Tibial artery (tissue), 4 donors: ENCODE measurements around the gene SENP6.

Experiments
- DNase-seq, 2 donors: peaks; one replicate each; pipeline ENCODE4 v3.0.0-alpha.2; 2019
- H3K27ac ChIP-seq, 2 donors: fragments of 200-600 bp; sonication (generic) in 1 of 2; 1 replicate in 1 of 2; 2 replicates in 1 of 2; pipeline ENCODE4 v1.5.1; 2018 to 2019; ENCODE audit warnings: mild to moderate bottlenecking in 1 of 2
- H3K27me3 ChIP-seq, 2 donors: fragments of 200-600 bp; sonication (generic) in 1 of 2; one replicate each; pipeline versions ENCODE4 v1.5.1 to v1.6.0; 2016 to 2019
- H3K36me3 ChIP-seq, 3 donors: fragments of 200-600 bp; sonication (generic) in 2 of 3; one replicate each; pipeline ENCODE4 v1.5.1; 2016 to 2019; ENCODE audit warnings: mild to moderate bottlenecking in 2 of 3
- H3K4me1 ChIP-seq, 4 donors: fragments of 200-600 bp; sonication (generic) in 2 of 4; 1 replicate in 3 of 4; 2 replicates in 1 of 4; pipeline ENCODE4 v1.5.1; 2016 to 2019
- H3K4me3 ChIP-seq, 2 donors: fragments of 200-600 bp; sonication (generic) in 1 of 2; 1 replicate in 1 of 2; 2 replicates in 1 of 2; pipeline ENCODE4 v1.5.1; 2018 to 2019; ENCODE audit warnings: mild to moderate bottlenecking in 2 of 2
- H3K9me3 ChIP-seq, 3 donors: fragments of 200-600 bp; sonication (generic) in 1 of 3; one replicate each; pipeline ENCODE4 v1.5.1; 2016 to 2019
- intact Hi-C: fragments of 100-400 bp; cut with DNase I; formaldehyde crosslinking; loops from one replicate; pipeline ENCODE4 v1.15.0; 2023; ENCODE audit warnings: low total_unique reads
- TF ChIP-seq, protein P1 (sequence below), 2 experiments: fragments of 200-600 bp in 1 of 2; fragments of 450-650 bp in 1 of 2; IDR thresholded peaks; one replicate each; pipeline ENCODE4 v1.5.1; 2017 to 2019; ENCODE audit warnings: antibody characterized with exemption in 2 of 2, mild to moderate bottlenecking in 1 of 2, moderate library complexity in 1 of 2

SENP6 gene

DNA sequence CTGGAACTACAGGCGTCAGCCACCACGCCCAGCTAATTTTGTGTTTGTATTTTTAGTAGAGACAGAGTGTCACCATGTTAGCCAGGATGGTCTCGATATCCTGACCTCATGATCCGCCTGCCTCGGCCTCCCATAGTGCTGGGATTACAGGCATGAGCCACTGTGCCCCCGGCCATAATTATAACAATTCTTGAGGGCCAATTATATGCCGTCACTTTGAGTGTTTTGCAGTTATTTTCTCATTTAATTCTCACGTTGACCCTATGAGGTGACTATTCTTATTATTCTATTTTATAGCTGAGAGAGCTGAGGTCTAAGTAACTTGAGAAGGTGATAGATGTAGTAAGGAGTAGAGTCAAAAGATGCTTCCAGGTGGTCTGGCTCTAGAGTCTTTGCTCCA lies 160.4 kb downstream of the SENP6 start:
- no peak overlapping the region for H3K4me3 ChIP-seq
- TF ChIP-seq, protein P1, sequence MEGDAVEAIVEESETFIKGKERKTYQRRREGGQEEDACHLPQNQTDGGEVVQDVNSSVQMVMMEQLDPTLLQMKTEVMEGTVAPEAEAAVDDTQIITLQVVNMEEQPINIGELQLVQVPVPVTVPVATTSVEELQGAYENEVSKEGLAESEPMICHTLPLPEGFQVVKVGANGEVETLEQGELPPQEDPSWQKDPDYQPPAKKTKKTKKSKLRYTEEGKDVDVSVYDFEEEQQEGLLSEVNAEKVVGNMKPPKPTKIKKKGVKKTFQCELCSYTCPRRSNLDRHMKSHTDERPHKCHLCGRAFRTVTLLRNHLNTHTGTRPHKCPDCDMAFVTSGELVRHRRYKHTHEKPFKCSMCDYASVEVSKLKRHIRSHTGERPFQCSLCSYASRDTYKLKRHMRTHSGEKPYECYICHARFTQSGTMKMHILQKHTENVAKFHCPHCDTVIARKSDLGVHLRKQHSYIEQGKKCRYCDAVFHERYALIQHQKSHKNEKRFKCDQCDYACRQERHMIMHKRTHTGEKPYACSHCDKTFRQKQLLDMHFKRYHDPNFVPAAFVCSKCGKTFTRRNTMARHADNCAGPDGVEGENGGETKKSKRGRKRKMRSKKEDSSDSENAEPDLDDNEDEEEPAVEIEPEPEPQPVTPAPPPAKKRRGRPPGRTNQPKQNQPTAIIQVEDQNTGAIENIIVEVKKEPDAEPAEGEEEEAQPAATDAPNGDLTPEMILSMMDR (IDR thresholded peaks at IDR 0.05), result no peak
- H3K36me3 ChIP-seq, result peaks cover 0 to 8% (median 0%) of the 10 kb centered on the region in 3 donors
- DNase-seq, result no peak
- peaks cover 0 to 34% (median 0%) of the 10 kb centered on the region in 4 donors for H3K4me1 ChIP-seq
- no peak overlapping the region for H3K27ac ChIP-seq
- intact Hi-C loops, result no loop called here
- H3K27me3 ChIP-seq, result no peaks in the 10 kb centered on the region
- H3K9me3 ChIP-seq, result no peaks in the 10 kb centered on the region

DNA sequence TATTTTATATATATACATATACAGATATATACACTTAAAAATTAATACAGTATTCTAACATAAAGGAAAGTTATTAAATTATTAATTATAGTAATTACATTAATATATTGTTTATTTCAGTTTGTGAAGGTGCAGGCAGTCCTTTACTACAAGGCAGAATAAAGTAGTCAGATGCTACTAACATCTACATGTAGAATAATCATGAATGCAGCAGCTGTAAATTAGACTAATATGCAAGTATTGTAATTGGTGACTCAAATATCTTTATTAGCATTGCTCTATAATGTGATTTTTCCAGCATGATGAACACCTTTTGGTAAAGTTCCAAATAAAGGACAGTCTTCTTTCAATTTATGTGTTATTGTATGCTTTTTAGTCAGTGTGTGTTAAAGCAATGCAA lies 164.7 kb downstream of the SENP6 start:
- Histone ChIP-seq H3K36me3 (peaks cover 0 to 8% (median 0%) of the 10 kb centered on the region in 3 donors), H3K4me3 (no peak overlapping the region), H3K27ac (no peak overlapping the region), H3K9me3 (no peaks in the 10 kb centered on the region), H3K27me3 (no peaks in the 10 kb centered on the region), H3K4me1 (no peaks in the 10 kb centered on the region)
- TF ChIP-seq, protein P1 (IDR thresholded peaks at IDR 0.05), result no peak
- intact Hi-C loops, result no loop called here
- DNase-seq, result no peak
